Stimulated activated CD4-positive, alpha-beta T cell treated with anti-CD3 and anti-CD28 coated beads, Interleukin-12 subunit alpha, Interleukin-12 subunit beta, amount 100 ng/mL, for 48 hours (primary cell): ENCODE data around the gene ARL6IP1.
"Not testable (repeated sequence)": the region's sequence is repeated elsewhere in the genome, so short reads cannot be mapped to it uniquely, and the experiment has no call there.

Source experiments
- DNase-seq, 3 donors: peaks; one replicate each; pipeline ENCODE4 v3.0.0-alpha.2; 2020; ENCODE audit warnings: low read depth in 2 of 3, low spot score in 1 of 3

ARL6IP1 gene

DNA sequence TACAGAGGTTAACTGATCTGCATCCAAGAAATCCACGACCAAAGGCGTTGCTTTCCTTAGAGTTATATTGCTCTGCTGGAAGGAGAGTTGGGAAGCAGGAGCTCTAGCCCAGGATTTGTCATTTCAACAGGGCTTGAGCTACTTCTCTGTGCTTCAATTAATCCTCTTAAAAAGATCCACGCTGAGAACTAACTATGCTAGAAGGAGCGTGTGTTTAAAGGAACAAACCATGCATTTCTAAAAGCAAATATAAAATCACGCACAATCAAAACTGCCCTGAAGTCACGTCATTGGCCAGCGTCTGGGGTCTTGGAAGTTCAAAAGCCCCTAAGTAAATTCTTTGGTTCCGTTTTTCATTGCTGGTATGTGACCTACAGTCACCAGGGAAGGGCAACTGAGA, 1.1 kb downstream of the ARL6IP1 start:
- DNase-seq, result no peak

DNA sequence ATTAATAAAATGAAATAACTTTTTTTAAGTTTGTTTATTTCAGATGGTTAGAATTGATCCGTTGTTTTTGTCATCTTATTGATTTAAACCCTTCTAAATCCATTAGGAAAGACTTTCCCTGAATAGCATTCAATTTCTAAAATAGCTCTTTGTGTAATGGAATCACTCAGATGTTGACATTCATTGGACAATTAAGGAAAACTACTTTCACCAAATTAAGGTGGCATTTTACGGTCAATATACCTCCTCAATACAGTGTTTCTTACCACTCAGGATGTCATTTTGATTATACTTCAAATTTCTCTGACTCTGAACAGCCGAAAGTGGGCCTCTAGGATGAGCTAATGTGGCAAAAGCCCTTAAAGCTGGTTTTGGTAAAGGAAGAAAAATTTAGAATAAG, 1.8 kb downstream of the ARL6IP1 start:
- no peak for DNase-seq

DNA sequence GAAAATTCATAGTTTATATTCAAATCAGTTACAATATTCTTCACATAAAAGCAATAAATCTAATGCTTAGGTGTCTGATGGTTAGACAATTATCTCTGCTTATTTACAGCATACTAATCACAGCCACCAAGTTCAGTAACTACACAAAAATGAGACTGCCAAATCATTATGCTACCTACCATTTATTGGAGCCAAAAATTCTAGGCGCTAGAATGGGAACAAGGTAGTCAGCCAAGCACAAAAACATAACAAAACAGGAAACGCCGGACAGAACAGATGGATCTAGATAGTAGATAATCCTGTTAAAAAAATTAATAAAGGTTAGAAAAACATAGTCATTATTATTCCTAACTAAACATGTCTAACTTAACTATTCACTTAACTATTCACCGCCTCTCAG, 3.6 kb downstream of the ARL6IP1 start:
- no peak for DNase-seq

DNA sequence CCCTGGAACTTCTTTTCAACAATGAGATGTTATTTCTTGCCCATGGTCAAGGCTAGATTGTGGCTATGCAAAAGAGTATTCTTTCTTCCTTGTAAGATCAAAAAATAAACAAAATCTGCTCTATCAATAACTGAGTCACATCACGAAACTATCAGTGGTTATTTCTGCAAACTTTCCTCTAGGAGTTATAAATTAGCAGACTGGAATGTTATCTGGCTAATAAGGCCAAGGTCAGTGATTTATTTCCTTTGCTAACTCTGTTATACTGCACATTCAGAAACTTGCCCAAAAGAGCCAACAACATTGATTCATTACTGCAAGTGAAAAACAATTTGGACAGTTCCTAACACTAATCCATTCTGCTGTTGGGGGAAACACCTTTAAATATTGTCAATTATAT, 5.0 kb downstream of the ARL6IP1 start:
- no peak for DNase-seq

DNA sequence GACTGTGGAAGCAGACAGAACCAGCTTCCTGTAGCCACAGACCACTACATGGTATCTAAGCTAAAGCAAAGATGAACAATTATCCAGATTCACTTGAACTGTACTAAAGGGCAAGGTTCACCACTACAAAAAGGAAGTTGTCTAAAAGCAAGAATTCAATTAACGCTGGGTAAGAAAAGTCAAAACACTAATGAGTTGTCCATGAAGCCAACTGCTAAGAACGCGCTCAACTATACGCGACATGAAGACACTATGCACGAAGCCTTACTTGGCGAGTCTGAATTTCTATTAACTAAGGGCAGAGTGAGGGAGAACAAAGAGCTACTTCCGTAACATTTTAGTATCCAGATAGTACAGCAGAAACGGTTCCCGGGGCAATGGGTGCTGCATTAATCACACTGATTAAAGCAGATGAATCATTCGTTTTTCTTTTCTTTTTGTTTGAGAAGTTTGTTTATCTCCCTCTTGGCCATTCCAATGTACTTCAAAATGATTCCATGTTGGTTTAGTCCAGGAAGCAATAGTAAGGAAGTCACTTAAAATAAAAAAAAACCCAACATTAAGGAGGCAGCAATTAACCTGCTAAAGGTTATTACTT, 8.4 kb downstream of the ARL6IP1 start:
- DNase-seq, result no peak

DNA sequence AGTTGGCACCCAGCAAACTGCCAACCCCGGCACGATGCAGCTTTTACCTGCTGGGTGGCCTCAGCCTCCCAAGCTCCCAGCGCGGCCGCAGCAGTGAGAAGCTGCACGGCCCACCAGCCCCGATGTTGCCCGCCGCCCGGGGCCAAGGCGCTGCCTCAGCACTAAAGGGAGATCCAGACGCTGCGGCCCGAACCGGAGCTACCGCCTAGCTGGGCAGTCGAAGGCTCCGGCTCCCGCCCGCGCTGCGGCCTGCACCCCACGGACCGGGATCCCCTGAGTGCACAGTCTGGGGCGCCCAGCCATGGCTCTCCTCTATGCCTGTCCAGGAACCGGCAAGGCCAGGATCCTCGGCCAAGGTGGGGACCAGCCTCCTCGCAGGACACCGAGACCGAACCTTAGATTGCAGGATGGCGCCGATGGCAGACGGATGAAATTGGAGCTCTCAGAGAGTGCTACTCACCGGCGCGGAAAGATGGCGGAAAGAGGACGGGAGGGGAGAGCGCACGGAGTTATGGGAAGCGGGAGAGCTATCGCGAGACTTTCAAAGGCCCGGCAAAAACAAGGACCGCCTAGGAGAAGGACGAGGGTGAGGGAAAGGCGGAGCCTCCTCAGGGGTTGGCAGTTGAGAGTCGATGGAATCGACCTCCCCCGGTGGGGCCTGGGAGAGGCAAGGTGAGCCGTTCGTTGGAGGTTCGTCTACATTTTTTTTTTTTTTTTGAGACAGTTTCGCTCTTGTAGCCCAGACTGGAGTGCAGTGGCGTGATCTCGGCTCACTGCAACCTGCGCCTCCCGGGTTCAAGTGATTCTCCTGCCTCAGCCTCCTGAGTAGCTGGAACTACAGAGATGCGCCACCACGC, 11.3 kb downstream of the ARL6IP1 start, which contains the start of gene RPS15A:
RPS15A (minus strand) TSS at position 485 of the 857 bp plus-strand sequence. CDS start 1,221 bp downstream, outside the sequence.
- peak; percentile 86 to 91 (median 87) for DNase-seq

DNA sequence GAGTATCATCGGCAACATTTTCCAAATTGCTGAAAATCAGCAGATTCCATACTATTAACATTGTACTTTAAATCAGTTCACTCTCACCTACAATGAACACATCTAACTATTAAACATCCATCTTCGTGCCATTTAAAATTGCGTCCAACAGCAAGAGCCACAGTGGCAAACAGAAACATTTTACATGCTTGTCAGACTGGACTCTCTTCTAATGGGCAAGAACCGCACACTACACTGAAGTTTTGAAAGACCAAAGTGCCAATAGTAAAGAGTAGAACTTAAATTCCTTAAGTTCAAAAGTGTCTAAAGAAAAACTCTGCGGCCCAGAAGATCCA, 11.9 kb downstream of the ARL6IP1 start:
- no peak for DNase-seq

DNA sequence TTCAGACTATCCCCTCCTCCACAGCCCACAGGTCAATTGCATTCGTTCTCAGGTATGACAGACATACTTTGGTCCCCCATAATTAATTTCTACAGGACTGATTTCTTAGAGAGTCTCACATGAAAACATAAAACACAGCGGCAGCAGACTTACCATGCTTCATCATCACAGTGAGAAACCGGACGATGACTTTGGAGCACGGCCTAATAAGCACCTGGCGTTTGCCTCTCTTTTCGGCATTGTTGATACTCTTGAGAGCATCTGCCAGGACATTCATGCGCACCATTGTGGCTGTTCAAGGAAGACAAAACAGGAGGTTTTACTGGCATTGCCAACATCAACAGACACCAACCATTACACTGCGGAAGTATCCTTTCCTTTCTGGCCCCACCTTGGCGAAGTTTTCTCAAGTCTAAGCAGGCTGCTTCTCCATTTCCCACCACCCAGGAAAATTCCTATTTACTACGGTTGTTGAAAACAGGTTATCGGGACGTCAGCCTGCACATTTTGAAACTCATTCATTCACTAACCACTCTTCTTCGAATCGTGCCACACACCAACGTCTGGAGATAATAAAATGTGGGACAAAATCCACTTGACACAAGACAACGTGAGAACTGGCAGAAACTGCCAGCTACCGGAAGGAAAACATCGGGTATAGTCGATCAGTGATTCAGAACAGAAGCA, 12.4 kb downstream of the ARL6IP1 start:
- DNase-seq, result no peak

DNA sequence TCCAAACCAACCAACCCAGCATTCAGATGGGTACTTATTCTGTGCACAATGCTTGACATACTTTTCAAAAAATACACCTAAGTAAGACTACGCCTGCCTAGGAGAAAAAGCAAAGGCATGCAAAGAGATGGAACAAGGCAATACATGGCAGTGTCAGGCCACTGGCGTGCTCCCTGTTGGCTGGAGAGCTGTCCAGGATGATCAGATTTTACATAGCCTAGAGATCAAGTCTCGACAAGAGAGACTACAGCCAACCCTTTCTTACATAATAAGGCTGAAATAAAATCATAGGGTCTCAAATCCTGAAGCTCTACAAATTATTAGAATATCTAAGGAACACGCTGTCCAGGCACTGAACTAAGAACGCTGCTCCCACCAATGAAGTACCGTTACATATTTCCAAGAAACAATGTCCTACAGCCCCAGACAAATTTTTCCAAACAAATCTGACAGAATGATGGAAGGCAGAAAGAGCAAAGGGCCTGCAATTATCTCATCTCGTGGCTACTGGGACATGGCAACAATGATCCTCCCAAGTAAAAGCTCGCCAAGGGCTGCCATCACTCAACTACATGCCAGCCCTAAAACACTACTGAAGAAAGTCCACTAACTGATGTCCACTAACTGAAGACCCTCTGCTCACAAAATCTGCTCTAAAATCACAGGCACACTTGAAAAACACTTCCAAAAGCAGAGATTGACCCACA, 16.3 kb downstream of the ARL6IP1 start:
- DNase-seq, result no peak

DNA sequence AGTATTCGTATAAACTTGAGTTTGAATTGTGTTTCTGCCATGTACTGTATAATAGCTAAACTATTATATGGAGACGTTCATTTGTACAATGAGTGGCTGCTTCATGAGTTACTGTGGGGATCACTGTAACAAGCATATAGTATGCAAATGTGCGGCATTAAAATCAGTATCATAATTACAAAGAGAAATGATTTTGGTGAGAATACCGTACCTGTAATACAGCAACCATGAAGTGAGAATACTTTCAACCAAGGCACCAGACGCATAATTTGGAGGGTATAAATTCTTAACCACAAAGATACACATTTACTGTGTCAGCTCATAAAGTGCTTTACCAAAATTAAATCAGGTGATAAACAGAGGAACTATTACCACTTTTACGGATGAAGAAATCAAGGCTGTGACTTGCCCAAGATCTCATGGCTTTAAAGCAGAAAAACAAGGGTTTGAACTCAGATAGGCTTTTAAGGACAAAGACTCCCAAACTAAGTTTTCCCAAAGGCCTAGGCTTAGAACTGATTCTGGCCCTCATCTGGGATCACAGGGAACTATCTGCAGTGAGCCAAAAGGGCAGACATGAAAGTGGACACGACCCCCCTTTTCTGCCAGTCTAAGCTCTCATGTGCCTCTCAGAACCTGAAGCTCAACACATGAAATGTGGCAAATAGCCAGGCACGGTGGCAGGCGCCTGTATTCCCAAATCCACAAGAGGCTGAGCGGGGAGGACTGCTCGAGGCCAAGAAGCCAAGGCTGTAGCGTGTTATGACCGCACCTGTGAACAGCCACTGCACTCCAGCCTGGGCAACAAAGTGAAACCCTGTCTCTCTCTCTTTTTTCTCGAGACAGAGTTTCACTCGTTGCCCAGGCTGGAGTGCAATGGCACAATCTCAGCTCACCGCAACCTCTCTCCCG, 17.7 kb downstream of the ARL6IP1 start:
- DNase-seq, result no peak

DNA sequence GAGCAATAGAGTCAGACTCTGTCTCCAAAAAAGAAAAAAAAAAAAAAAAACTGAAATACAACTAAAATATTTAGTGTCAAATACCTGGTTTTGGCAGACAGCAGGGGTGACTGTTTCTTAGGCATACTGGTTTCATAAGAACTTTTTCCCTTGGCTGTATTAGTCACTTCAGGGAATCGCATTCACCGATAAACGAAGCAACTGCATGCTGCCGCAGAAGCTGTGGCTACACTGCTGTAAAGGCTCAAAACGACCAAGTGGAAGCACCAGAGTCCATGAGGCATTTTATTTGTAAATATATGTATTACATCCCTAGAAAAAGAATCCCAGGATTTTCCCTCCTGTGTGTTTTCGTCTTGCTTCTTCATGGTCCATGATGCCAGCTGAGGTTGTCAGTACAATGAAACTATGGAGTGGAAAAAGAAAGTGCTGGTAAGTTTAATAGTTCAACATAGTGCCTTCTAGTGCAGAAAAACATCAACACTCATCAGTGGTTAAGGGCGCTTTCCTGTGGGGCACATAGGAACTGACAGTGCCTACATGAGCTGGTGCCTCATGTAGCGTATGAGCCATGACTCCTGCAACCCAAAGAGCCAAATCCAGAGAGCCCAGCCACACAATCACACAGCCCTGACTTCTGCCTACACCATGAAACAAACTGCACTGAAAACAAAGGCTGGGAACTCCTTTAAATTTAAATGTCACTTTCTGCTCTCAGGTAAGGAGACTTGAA, 18.5 kb downstream of the ARL6IP1 start:
- no peak for DNase-seq

DNA sequence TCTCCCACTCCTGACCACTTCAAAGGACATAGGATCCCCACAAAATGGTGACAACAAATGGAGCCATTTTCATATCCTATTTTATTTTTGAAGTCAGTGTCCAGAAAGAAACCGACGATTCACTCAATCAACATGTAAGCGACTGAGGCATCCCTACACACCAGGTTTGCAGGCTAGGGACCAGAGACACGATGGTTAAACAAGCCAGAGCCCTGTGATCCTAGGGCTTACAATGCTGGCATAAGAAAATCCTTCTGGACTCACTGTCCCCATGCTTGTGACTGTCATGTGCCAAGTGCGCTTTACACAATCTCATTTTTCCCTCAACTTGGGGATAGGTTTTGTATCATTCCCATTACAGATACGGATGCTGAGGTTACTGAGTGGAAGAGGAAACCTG, 20.1 kb downstream of the ARL6IP1 start:
- DNase-seq, result not testable (repeated sequence)

DNA sequence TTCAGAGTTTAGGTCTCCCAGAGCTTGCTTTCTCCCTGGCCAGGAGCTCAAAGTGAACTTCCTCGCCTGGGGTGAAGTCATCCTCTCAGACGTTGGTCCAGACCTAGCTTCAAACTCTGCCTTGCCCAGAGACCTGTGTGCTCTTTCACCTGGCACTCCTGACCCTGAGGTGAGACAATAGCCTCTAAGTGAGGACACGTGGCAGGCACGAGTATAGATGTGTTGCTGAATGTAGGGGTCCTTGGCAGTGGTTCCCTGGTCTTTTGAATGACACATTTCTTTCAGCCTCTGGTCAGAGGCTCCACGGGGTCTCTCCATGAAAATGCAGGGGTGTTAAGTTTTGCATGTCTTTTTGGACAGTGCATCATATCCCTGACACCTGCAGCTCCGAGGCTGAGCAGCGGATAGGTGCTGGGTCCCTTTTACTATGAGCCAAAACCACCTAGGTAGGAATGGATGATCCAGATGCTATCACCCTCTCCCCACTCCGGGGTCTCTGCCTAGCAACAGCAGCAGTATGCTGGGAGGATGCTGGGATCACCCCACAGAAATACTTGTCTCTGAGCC, 20.8 kb downstream of the ARL6IP1 start:
- DNase-seq, result not testable (repeated sequence)

DNA sequence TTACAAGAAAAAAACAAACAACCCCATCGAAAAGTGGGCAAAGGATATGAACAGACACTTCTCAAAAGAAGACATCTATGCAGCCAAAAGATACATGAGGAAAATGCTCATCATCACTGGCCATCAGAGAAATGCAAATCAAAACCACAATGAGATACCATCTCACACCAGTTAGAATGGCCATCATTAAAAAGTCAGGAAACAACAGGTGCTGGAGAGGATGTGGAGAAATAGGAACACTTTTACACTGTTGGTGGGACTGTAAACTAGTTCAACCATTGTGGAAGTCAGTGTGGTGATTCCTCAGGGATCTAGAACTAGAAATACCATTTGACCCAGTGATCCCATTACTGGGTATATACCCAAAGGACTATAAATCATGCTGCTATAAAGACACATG, 23.7 kb downstream of the ARL6IP1 start:
- not testable (repeated sequence) for DNase-seq

DNA sequence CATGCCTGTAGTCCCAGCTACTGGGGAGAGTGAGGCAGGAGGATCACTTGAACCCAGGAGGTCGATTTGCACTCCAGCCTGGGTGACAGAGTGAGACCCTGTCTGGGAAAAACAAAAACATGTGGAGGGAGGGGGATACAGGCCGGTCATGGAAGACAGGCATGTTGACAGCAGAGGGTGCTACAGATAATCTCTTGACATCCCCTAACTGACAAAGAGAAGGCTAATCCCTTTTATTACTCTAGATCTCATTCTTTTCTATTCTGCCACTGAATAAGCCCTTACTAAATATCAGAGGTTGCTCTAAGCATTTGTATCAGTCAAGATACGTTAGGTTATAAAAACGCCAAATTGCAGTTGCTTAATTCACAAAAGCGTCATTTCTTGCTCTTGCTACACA, 25.0 kb downstream of the ARL6IP1 start:
- not testable (repeated sequence) for DNase-seq

DNA sequence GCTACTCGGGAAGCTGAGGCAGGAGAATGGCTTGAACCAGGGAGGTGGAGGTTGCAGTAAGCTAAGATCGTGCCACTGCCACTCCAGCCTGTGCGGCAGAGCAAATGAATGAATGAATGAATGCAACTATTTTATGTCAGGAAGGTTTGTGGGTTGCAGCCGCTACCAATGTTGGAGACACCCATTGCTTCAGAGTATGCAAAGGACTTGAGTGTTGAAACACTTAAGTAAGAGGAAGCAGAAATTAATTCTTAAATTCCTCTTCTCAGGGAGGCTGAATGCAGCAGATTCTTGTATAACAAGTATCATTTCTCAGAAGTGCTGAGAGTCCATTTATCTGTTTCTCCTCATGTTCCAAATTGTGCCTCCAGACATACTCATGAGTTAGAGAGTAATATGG, 26.7 kb downstream of the ARL6IP1 start:
- DNase-seq, result not testable (repeated sequence)

DNA sequence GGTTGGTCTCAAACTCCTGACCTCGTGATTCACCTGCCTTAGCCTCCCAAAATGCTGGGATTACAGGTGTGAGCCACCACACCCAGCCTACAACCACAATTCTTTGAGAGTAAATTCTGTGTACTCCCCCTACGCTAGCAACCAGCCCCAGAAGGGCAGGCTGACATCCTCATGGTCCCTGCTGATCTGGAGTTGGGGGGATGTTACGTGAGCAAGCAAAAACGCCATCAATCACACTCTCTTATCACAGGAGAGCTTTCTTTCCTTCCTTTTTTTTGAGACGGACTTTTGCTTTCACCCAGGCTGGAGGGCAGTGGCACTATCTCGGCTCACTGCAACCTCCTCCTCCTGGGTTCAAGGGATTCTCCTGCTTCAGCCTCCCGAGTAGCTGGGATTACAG, 29.2 kb downstream of the ARL6IP1 start:
- not testable (repeated sequence) for DNase-seq

DNA sequence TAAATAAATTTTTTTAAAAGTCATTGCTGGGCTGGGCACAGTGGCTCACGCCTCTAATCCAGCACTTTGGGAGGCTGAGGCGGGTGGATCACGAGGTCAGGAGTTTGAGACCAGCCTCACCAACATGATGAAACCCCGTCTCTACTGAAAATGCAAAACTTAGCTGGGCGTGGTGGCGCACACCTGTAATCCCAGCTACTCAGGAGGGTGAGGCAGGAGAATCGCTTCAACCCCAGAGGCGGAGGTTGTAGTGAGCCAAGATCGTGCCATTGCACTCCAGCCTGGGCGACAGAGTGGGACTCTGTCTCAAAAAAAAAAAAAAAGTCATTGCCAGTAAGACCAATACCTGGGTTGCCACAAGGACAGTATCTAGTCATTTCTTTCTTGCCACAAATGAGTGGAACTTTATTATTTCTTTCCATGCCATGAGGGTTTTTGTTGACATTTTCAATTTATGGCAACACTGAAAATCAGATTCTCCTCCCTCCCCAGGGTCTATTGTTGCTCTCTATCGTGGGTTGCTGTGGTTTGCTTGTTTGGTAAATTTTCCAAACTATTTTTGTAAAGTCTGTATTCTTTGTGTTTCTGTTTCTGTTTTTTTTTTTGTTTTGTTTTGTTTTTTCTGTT, 30.9 kb downstream of the ARL6IP1 start:
- not testable (repeated sequence) for DNase-seq

DNA sequence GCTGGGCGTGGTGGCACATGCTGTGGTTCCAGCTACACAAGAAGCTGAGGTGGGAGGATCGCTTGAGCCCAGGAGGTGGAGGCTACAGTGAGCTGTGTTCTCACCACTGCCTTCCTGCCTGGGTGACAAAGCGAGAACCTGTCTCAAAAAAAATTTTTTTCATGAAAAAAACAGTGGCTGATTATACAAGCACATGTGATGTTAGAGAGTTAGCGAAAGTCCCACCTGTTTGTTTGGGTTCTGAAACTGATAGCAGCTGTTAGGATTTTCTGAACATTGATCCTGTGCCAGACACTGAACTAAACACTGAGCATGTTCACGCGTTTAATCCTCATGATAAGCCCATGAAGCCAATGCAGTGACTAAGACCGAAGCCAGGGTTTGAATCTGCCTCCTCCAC, 34.1 kb downstream of the ARL6IP1 start:
- DNase-seq, result not testable (repeated sequence)
